Measurements from ENCODE around the gene OXER1. TPM values are rescaled to one million over a fixed set of nuclear protein-coding genes. Genes with fewer than 3 reads are reported as not detected.

Gene OXER1
- total RNA-seq, 2 experiments from 2014 or later, result 0.40 TPM; not detected in 1

GRCh38 chr2:42809819-42810120 is 45.8 kb upstream of the OXER1 start:
- intact Hi-C loops (cut with micrococcal nuclease), result no loop called here
- Mint-ChIP-seq H3K27me3 (no peaks in the 10 kb centered on the region), H3K4me1 (ENCODE audit: low read depth) (peaks cover 13% of the 10 kb centered on the region), H3K36me3 (ENCODE audit: low read depth) (peaks cover 4% of the 10 kb centered on the region), H3K4me3 (peak overlapping the region; percentile 66), H3K9me3 (peaks cover 5% of the 10 kb centered on the region), H3K27ac (peak overlapping the region; percentile 83)
- TF ChIP-seq CTCF (IDR thresholded peaks at IDR 0.05), result peak; percentile 43
- DNase-seq, result peak; percentile 73
- POLR2A ChIA-PET, result interaction anchor here (1.0 to 4.9 kb wide), 13 partner anchors 9 to 484 kb away, joined by 3 to 45 read pairs (median 5); partner anchors contain the start of genes HAAO and ZFP36L2
- peak; percentile 29 for ATAC-seq
- CTCF ChIA-PET, result interaction anchor here (0.7 to 2.9 kb wide), 8 partner anchors 10 to 334 kb away, joined by 3 to 20 read pairs (median 8); partner anchors contain the start of gene HAAO

- H3K4me3 Mint-ChIP-seq, result peak overlapping the region; percentile 66
- POLR2A ChIA-PET, result interaction anchor here (1.1 to 4.9 kb wide), 6 partner anchors 9 to 413 kb away, joined by 4 to 45 read pairs (median 11); partner anchors contain the start of gene HAAO
- peaks cover 4% of the 10 kb centered on the region for H3K36me3 Mint-ChIP-seq (ENCODE audit: low read depth)
- DNase-seq (no peak), ATAC-seq (no peak)
- peaks cover 13% of the 10 kb centered on the region for H3K4me1 Mint-ChIP-seq (ENCODE audit: low read depth)
- intact Hi-C loops (cut with micrococcal nuclease), result no loop called here
- no peak for TF ChIP-seq CTCF (IDR thresholded peaks at IDR 0.05)
- H3K9me3 Mint-ChIP-seq, result peaks cover 5% of the 10 kb centered on the region
- H3K27ac Mint-ChIP-seq, result peak overlapping the region; percentile 83
- H3K27me3 Mint-ChIP-seq, result no peaks in the 10 kb centered on the region
- CTCF ChIA-PET, result interaction anchor here (1.7 to 2.9 kb wide), 3 partner anchors 9 to 13 kb away, joined by 6 to 15 read pairs (median 9); no protein-coding TSS in a partner anchor
Measured at GRCh38 chr2:42809131-42809818, 45.3 kb upstream of the OXER1 start.

- Mint-ChIP-seq H3K4me3 (no peak overlapping the region), H3K9me3 (no peaks in the 10 kb centered on the region), H3K36me3 (ENCODE audit: low read depth) (peaks cover 4% of the 10 kb centered on the region), H3K27ac (no peak overlapping the region), H3K27me3 (no peaks in the 10 kb centered on the region), H3K4me1 (ENCODE audit: low read depth) (peaks cover 13% of the 10 kb centered on the region)
- ATAC-seq (no peak), DNase-seq (no peak)
- no peak for TF ChIP-seq CTCF (IDR thresholded peaks at IDR 0.05)
- intact Hi-C loops (cut with micrococcal nuclease), result no loop called here
- CTCF ChIA-PET, result interaction anchor here (2.8 kb wide), 1 partner anchor 12 kb away, joined by 9 read pairs; no protein-coding TSS in a partner anchor
- POLR2A ChIA-PET, result no interaction called here
Measured at GRCh38 chr2:42808301-42808700, 44.4 kb upstream of the OXER1 start.

GRCh38 chr2:42806786-42807185 is 42.9 kb upstream of the OXER1 start:
- intact Hi-C loops (cut with micrococcal nuclease), result no loop called here
- ATAC-seq (no peak), DNase-seq (no peak)
- ChIA-PET POLR2A (no interaction called here), CTCF (no interaction called here)
- no peak overlapping the region for H3K27ac Mint-ChIP-seq
- H3K4me1 Mint-ChIP-seq (ENCODE audit: low read depth), result peaks cover 10% of the 10 kb centered on the region
- H3K4me3 Mint-ChIP-seq, result no peak overlapping the region
- no peaks in the 10 kb centered on the region for H3K9me3 Mint-ChIP-seq
- no peaks in the 10 kb centered on the region for H3K27me3 Mint-ChIP-seq
- H3K36me3 Mint-ChIP-seq (ENCODE audit: low read depth), result peaks cover 4% of the 10 kb centered on the region
- no peak for TF ChIP-seq CTCF (IDR thresholded peaks at IDR 0.05)

- H3K4me1 Mint-ChIP-seq (ENCODE audit: low read depth), result peaks cover 18% of the 10 kb centered on the region
- no peaks in the 10 kb centered on the region for H3K9me3 Mint-ChIP-seq
- DNase-seq, result no peak
- POLR2A ChIA-PET, result no interaction called here
- intact Hi-C loops (cut with micrococcal nuclease), result no loop called here
- H3K27ac Mint-ChIP-seq, result no peak overlapping the region
- H3K36me3 Mint-ChIP-seq (ENCODE audit: low read depth), result no peaks in the 10 kb centered on the region
- no peak for ATAC-seq
- no peak for TF ChIP-seq CTCF (IDR thresholded peaks at IDR 0.05)
- H3K27me3 Mint-ChIP-seq, result no peaks in the 10 kb centered on the region
- H3K4me3 Mint-ChIP-seq, result no peak overlapping the region
- CTCF ChIA-PET, result interaction anchor here (1.2 to 1.3 kb wide), 3 partner anchors 8 to 12 kb away, joined by 3 read pairs; partner anchors contain the start of gene HAAO
Measured at GRCh38 chr2:42804891-42805290, 41.0 kb upstream of the OXER1 start.
